ENCODE measurements around the gene CAMK2N1.
"Not testable (repeated sequence)": the region's sequence is repeated elsewhere in the genome, so short reads cannot be mapped to it uniquely, and the experiment has no call there.

DNA sequence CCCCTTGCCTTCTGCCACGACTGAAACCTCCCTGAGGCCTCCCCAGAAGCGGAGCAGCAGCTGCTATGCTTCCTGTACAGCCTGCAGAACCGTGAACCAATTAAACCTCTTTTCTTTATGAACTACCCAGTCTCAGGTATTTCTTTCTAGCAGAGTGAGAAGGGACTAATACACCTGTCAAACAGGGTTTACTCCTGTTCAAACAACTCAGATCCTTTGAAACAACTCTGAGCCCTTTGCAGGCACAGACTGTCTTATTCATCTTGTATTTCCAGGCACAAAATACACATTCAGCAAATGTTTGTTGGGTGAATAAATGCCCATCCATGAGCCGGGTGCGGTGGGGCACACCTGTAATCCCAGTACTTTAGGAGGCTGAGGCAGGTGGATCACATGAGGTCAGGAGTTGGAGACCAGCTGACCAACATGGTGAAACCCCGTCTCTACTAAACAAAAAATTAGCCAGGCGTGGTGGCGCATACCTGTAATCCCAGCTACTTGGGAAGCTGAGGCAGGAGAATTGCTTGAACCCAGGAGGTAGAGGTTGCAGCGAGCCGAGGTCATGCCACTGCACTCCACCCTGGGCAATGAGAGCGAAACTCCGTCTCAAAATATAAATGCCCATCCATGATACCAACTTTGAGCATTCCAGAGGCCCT, 10.8 kb upstream of the CAMK2N1 start:
- TF ChIP-seq HDGF (IDR thresholded peaks at IDR 0.05; ENCODE audit: borderline replicate concordance); CTBP1 (IDR thresholded peaks at IDR 0.05; ENCODE audit: borderline replicate concordance); ELF4 (IDR thresholded peaks at IDR 0.05); SP1 (IDR thresholded peaks at IDR 0.05); ZNF384 (IDR thresholded peaks at IDR 0.05): not testable (repeated sequence)
